GM06990 (cell line): ENCODE data around the gene ALDH1L1.
"Not testable (repeated sequence)": the region's sequence is repeated elsewhere in the genome, so short reads cannot be mapped to it uniquely, and the experiment has no call there.

ENCODE experiments used
- DNase-seq: peaks from one replicate; pipeline ENCODE4 v3.0.0-alpha.2; 2011; ENCODE audit not compliant: insufficient read length; ENCODE audit errors: extremely low read depth
- H3K27me3 ChIP-seq: replicated peaks from 2 replicates; pipeline ENCODE4 v1.6.0; 2011; ENCODE audit warnings: low read length; ENCODE audit not compliant: control insufficient read depth, insufficient read depth
- H3K36me3 ChIP-seq: 2 replicates; pipeline ENCODE4 v1.5.1; 2011; ENCODE audit warnings: low read length; ENCODE audit not compliant: control insufficient read depth, insufficient read depth
- H3K4me3 ChIP-seq: replicated peaks from 2 replicates; pipeline ENCODE4 v1.5.1; 2011; ENCODE audit warnings: low read depth, mild to moderate bottlenecking, control low read depth, low read length
- CTCF ChIP-seq: IDR thresholded peaks from 2 replicates; pipeline ENCODE4 v1.5.1; 2011; ENCODE audit warnings: low read length, control low read depth, mild to moderate bottlenecking, inconsistent platforms; ENCODE audit not compliant: insufficient read depth, poor library complexity, severe bottlenecking

Gene ALDH1L1

GRCh38 chr3:126100269-126100633, 80.1 kb downstream of the ALDH1L1 start:
- Histone ChIP-seq H3K27me3 (no peaks in the 10 kb centered on the region), H3K36me3 (no peaks in the 10 kb centered on the region), H3K4me3 (no peak overlapping the region)
- no peak for TF ChIP-seq CTCF
- DNase-seq = no peak

- Histone ChIP-seq H3K36me3 (no peaks in the 10 kb centered on the region), H3K27me3 (no peaks in the 10 kb centered on the region), H3K4me3 (no peak overlapping the region)
- TF ChIP-seq CTCF = no peak
- no peak for DNase-seq
Observed at GRCh38 chr3:126098391-126098858, 82.0 kb downstream of the ALDH1L1 start.

GRCh38 chr3:126097801-126098200, 82.6 kb downstream of the ALDH1L1 start:
- no peak overlapping the region for H3K4me3 ChIP-seq
- TF ChIP-seq CTCF = no peak
- no peaks in the 10 kb centered on the region for H3K27me3 ChIP-seq
- H3K36me3 ChIP-seq = no peaks in the 10 kb centered on the region
- DNase-seq = no peak

- not testable (repeated sequence) for H3K36me3 ChIP-seq, DNase-seq
Observed at GRCh38 chr3:126096274-126096673, 84.1 kb downstream of the ALDH1L1 start.

GRCh38 chr3:126092128-126092527, 88.3 kb downstream of the ALDH1L1 start:
- DNase-seq, H3K4me3 ChIP-seq, H3K27me3 ChIP-seq, H3K36me3 ChIP-seq: not testable (repeated sequence)

More at GRCh38 chr3:126096274-126096673, 84.1 kb downstream of the ALDH1L1 start:
- not testable (repeated sequence) for H3K27me3 ChIP-seq, H3K4me3 ChIP-seq

- no peak for DNase-seq
- Histone ChIP-seq H3K27me3 (no peaks in the 10 kb centered on the region), H3K36me3 (no peaks in the 10 kb centered on the region), H3K4me3 (no peak overlapping the region)
- no peak for TF ChIP-seq CTCF
Observed at GRCh38 chr3:126087552-126088175, 92.7 kb downstream of the ALDH1L1 start.

GRCh38 chr3:126085841-126086240, 94.5 kb downstream of the ALDH1L1 start:
- Histone ChIP-seq H3K4me3 (no peak overlapping the region), H3K36me3 (no peaks in the 10 kb centered on the region), H3K27me3 (no peaks in the 10 kb centered on the region)
- TF ChIP-seq CTCF = no peak
- no peak for DNase-seq
